ENCODE measurements around the gene NTM.

Gene NTM

GRCh38 chr11:131656179-131656838, 285.9 kb downstream of the NTM start:
- DNase-seq, result no peak

DNA sequence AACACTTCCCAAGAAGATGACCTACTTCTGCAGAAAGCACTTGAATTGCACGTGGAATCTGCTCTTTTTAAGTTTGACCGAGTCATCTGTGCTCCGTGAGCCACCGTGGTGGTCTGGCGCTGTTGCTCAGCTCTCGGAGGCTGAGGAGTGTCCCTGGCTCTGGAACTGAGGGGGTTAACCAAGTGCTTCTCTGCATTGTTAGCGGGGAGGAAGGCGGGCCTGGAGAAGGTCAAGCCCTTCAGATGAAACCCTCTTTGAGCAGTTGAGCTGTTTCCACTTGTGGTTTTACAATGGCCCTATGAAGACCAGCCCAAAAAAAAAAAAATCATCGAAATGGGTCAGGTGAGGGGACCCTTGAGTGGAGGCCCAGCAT, 286.4 kb downstream of the NTM start:
- no peak for DNase-seq

- DNase-seq, result no peak
Observed at GRCh38 chr11:131658414-131658813, 288.0 kb downstream of the NTM start.

DNA sequence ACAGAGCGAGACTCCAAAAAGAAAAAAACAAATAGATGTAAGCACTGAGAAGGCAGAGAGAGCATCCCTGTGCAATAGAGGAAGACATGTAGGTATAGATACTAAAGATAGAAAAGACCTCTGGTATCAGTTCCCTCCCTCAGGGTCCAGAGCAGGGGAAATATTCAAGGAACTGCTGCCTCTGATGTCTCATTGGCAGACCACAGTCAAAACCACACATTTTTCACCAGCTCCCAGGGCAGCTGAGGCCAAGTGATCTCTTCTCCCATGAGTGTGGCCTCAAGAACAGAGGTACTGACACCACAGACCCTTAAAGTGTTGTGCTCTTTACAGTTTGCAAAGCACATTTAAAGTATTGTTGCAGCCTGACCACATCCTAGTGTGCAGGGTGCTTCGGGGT, 288.5 kb downstream of the NTM start:
- DNase-seq, result no peak

- no peak for DNase-seq
Observed at GRCh38 chr11:131659931-131660330, 289.5 kb downstream of the NTM start.

- DNase-seq, result no peak
Observed at GRCh38 chr11:131661132-131661531, 290.7 kb downstream of the NTM start.

DNA sequence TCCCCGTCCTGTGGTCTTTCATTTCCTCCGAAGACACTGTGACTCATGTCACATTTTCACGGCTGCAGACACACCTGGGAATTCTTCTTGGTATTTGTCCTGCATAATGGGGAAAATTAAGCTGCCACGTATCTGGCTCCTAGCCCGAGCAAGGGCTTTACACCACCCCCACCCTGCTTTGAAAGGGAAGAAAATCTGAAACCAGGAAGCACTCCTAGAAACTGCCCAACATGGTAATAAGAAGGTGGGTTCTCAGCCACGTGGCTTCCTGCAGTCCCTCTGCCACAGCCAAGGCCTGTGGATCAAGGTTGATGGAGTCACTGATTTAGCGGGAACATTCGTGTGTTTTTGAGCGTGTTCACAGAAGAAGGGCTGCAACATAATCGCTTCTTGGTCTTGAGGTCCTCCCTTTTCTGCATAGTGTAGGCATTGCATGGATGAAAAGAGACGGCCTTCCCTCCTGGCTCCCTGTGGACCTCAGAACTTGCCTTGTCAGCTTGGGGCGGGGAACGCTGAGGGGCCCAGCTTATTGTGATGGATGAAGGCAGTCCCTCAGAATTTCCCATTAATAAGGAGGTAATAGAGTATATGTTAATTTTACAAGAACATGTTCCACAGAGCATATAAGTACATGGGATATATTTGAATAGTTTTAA, 292.0 kb downstream of the NTM start:
- DNase-seq, result no peak

DNA sequence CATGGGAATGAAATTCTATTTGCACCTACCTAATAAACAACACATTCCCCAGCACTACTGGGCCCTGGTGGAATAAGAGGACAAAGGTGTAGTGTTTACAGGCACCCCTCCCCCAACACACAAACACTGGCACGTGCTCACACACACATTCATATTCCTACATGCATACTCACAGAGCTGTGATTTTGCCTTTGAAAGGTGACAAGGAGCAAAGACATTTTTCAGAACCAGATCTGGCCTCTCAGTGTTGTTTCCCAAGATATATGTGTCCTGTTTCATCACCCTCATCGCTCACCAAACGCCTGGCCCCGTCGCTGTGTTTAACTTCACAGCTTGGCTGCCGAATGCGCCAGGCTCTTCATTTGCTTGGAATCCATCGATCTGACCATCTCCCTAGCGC, 292.6 kb downstream of the NTM start:
- no peak for DNase-seq

GRCh38 chr11:131663405-131664200, 293.2 kb downstream of the NTM start:
- DNase-seq, result no peak

DNA sequence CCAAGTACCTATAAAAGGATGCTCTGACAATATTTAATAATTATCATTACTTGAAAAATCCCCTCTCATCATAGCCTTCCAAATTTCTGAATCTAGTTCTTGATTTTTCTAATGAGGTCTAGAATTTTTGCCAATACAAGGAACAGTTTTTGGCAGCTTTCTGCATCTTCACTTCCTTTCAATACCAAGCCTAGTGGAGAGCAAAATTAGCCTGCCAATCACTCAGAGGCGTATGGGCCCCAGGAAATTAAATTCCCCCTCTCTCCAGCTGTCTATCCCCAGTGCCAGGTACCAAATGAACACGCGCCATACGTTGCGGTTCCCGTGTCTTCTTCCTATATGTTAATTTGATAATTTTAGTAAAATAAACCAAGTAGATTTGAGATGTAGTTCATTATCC, 293.9 kb downstream of the NTM start:
- DNase-seq, result no peak

- DNase-seq, result no peak
Observed at GRCh38 chr11:131664816-131665215, 294.4 kb downstream of the NTM start.

GRCh38 chr11:131665344-131665968, 295.0 kb downstream of the NTM start:
- no peak for DNase-seq

- no peak for DNase-seq
Observed at GRCh38 chr11:131666006-131666405, 295.6 kb downstream of the NTM start.

- DNase-seq, result no peak
Observed at GRCh38 chr11:131666617-131667016, 296.2 kb downstream of the NTM start.

- no peak for DNase-seq
Observed at GRCh38 chr11:131667566-131667965, 297.2 kb downstream of the NTM start.

GRCh38 chr11:131668500-131669400, 298.3 kb downstream of the NTM start:
- DNase-seq, result peak; percentile 65 to 66

GRCh38 chr11:131669401-131669780, 299.0 kb downstream of the NTM start:
- DNase-seq, result no peak

DNA sequence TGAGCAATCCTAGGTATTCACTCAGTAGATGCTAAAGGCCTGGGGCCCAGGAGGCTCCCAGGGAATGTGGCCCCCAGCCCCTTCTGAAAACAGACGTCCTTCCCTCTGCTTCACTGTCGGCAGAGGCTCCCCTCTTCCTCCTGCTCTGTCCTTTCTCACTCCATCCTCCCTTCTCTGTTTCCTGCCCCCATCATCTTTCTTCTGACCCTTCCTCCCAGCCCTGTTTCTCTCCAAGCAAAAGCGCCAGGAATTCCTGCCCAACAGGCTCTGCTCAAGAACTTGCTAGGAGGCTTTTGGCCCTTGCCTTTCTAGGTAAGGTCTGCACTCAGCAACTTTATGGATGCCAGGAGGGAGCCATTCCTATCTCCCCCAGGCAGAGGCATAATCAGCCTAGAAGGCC, 300.5 kb downstream of the NTM start:
- DNase-seq, result no peak

- no peak for DNase-seq
Observed at GRCh38 chr11:131671320-131671719, 300.9 kb downstream of the NTM start.

GRCh38 chr11:131671734-131672133, 301.3 kb downstream of the NTM start:
- no peak for DNase-seq

GRCh38 chr11:131672191-131672590, 301.8 kb downstream of the NTM start:
- no peak for DNase-seq

DNA sequence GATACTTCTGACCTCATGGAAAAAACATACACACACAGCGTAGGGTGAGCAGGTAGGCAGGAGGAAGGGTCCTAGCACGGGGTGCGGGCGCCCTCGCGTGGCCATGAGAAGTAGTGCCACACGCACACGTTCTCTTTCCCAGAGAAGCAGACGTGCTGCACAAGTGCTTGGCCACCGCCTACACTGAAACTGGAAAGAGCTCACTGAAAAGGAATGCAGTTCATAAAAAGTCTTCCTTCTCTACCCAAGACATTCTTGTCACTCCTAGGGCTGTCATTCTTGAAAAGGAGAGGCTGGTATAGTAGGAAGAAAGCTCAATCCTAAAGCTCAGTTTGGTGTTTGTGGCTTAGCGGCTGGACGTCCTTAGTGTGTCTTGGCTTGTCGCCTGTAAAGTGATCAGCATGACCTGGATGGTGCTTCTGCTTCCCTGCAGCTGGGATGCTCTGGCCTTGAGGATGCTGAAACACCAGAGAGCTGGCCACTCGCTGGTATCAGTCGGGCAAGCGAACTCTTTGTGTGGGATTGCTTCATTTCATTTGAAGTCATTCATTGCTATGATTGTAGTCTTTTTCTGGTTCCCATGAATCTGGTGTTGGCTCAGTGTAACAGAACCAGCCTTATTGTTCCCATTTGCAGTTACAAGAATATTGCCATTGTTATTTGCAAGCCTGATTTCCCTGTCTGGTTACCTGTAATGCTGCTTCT, 303.8 kb downstream of the NTM start:
- peak; percentile 64 to 75 for DNase-seq

Measured in activated T-cell treated with anti-CD3 and anti-CD28 coated beads, Interleukin-2, amount 50 U/mL, for 48 hours (primary cell).